ENCODE measurements around the gene MICAL2. TPM values are rescaled to one million over a fixed set of nuclear protein-coding genes. Genes with fewer than 3 reads are reported as not detected.
A peak's percentile ranks its signal among the peaks of the same experiment; 100 is the strongest.

The MICAL2 gene
- total RNA-seq, 1 donor from 2014 or later: 367 TPM

DNA sequence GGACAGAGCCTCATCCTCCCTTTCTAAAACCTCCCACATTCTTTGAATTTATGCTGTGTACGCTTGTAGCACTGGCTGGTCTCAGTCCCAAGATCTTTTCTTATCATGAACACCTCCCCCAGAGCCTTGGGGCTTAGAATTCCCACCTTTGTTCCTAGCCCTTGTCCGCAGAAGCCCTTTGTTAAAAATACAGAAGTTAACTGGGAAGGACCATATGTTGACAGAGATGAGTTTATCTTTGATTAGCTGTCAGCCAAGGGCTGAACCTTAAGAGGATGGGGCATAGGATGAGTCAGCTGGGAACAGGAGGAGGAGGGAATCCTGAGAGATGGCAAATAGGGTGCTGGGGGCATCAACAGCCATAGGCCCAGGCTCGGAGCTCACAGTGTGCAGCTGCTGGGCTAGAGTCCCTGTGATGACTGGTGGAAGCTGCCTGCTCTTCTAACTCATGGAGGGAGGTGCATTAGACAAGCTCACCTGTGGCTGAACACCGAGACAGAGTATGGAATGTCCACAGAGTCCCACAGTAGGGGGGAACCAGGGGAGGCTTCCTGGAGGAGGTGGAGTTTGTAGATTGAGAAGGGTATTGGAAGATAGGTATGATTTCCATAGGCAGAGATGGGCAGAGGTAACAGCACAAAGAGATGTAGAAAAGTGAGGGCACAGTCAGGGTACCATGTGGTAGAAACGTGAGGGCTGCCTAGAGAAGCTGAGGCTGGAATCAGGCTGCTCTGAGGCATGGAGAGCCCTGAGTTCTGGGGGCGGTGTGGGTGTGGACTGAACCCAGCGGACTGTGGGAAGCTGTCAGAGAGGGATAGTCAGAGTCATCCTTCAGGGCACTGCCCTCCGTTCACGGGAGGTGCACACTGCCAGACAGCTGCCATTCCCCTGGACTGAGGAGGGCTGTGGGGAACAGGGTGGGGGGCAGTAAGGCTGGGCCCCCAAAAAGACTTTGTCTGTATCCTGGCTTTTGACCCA is 9.9 kb downstream of the MICAL2 start:
- TF ChIP-seq, protein P1, sequence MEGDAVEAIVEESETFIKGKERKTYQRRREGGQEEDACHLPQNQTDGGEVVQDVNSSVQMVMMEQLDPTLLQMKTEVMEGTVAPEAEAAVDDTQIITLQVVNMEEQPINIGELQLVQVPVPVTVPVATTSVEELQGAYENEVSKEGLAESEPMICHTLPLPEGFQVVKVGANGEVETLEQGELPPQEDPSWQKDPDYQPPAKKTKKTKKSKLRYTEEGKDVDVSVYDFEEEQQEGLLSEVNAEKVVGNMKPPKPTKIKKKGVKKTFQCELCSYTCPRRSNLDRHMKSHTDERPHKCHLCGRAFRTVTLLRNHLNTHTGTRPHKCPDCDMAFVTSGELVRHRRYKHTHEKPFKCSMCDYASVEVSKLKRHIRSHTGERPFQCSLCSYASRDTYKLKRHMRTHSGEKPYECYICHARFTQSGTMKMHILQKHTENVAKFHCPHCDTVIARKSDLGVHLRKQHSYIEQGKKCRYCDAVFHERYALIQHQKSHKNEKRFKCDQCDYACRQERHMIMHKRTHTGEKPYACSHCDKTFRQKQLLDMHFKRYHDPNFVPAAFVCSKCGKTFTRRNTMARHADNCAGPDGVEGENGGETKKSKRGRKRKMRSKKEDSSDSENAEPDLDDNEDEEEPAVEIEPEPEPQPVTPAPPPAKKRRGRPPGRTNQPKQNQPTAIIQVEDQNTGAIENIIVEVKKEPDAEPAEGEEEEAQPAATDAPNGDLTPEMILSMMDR (IDR thresholded peaks at IDR 0.05; ENCODE audit: insufficient read depth, low read length, poor library complexity, severe bottlenecking): no peak
- no peak for DNase-seq (ENCODE audit: low read depth)
- H3K36me3 ChIP-seq (ENCODE audit: control insufficient read depth, insufficient read depth, low read length): peaks cover 1% of the 10 kb centered on the region
- H3K27me3 ChIP-seq (ENCODE audit: control insufficient read depth, insufficient read depth, low read length): no peaks in the 10 kb centered on the region
- no peak overlapping the region for H3K4me3 ChIP-seq (ENCODE audit: low read depth, low read length)

DNA sequence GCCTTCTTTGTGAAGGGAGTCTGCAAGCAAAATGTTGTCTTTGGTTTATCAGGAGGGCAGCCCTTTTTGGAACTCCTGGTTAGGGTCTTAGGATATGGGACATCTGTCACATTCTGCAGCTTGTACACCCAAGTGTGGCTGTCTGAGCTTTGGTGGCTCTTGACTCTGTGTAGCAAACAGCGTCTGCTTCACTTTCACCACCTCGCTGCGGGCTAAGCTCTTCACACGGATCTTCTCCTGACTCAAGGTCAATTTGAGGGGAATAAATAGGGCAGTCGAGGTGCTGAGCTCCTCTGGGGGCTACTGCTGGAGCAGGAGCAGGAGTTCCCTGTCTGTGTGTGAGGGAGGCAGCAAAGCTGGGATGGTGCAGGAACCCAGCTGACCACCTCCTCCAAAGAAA is 10.6 kb downstream of the MICAL2 start:
- peaks cover 1% of the 10 kb centered on the region for H3K36me3 ChIP-seq (ENCODE audit: control insufficient read depth, insufficient read depth, low read length)

DNA sequence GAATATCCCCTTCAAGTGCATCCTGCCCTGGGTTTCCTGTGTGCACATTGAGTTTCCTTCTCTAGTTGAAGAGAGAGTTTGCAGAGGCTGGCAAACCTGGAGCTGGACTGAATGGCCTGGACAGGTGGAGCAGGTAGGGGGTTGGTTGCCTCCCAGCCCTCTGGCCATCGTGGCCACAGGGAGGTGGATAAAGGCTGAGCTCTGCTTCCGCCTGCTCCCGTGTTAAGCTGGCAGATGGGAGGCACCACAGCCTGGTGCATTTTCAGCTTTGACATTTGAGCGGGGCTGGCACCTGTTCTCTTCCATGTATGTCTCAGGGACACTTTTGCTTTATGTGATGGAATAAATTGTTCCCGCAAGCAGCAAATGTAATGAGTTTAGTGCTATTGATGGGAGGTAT is 11.1 kb downstream of the MICAL2 start:
- no peak for DNase-seq (ENCODE audit: low read depth)
- Histone ChIP-seq H3K4me3 (ENCODE audit: low read depth, low read length) (no peak overlapping the region), H3K36me3 (ENCODE audit: control insufficient read depth, insufficient read depth, low read length) (peaks cover 1% of the 10 kb centered on the region), H3K27me3 (ENCODE audit: control insufficient read depth, insufficient read depth, low read length) (no peaks in the 10 kb centered on the region)
- TF ChIP-seq, protein P1 (IDR thresholded peaks at IDR 0.05; ENCODE audit: insufficient read depth, low read length, poor library complexity, severe bottlenecking): no peak

More for the DNA sequence above, 10.6 kb downstream of the MICAL2 start:
- no peak for DNase-seq (ENCODE audit: low read depth)
- no peak overlapping the region for H3K4me3 ChIP-seq (ENCODE audit: low read depth, low read length)
- TF ChIP-seq, protein P1 (IDR thresholded peaks at IDR 0.05; ENCODE audit: insufficient read depth, low read length, poor library complexity, severe bottlenecking): no peak
- no peaks in the 10 kb centered on the region for H3K27me3 ChIP-seq (ENCODE audit: control insufficient read depth, insufficient read depth, low read length)

DNA sequence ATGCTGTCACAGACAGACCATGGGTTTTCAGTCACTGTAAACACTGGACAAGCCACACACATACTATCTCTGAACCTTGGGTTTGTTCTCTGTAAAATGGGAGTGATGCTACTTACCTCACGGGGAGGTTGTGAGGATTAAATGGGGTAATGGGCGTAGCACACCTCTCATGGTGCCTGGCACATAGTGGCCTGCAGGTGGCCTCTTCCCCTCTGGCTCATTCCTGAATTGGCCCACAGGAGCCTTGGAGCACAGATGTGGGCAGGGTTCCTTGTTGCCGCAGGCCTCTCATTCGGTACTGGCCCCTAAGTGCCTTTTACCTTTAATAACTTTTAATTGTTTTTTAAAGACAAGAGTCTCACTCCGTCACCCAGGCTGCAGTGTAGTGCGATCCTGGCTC is 11.7 kb downstream of the MICAL2 start:
- TF ChIP-seq, protein P1 (IDR thresholded peaks at IDR 0.05; ENCODE audit: insufficient read depth, low read length, poor library complexity, severe bottlenecking): peak; percentile 56
- peaks cover 1% of the 10 kb centered on the region for H3K36me3 ChIP-seq (ENCODE audit: control insufficient read depth, insufficient read depth, low read length)
- H3K27me3 ChIP-seq (ENCODE audit: control insufficient read depth, insufficient read depth, low read length): no peaks in the 10 kb centered on the region
- H3K4me3 ChIP-seq (ENCODE audit: low read depth, low read length): no peak overlapping the region
- no peak for DNase-seq (ENCODE audit: low read depth)

DNA sequence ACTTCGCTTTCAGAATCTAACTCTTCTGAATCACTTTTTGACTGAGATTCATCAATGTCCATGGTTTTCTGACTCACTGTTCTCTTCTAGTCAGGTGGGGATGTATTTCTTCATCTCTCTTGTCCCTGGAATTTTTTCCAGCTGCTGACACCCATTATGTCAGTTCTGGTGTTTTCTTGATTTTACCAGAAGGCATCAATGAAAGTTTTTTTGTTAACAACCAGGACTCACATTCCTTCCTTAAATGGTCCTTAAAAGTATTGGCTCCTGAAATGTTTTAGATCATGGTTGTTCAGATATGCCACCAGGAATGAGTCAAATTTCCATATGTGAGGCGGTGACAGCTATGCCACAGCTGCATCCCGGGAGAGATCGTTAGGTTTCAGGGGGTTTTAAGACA is 12.9 kb downstream of the MICAL2 start:
- Histone ChIP-seq H3K36me3 (ENCODE audit: control insufficient read depth, insufficient read depth, low read length) (peaks cover 1% of the 10 kb centered on the region), H3K4me3 (ENCODE audit: low read depth, low read length) (no peak overlapping the region), H3K27me3 (ENCODE audit: control insufficient read depth, insufficient read depth, low read length) (no peaks in the 10 kb centered on the region)
- TF ChIP-seq, protein P1 (IDR thresholded peaks at IDR 0.05; ENCODE audit: insufficient read depth, low read length, poor library complexity, severe bottlenecking): no peak
- no peak for DNase-seq (ENCODE audit: low read depth)
